Measurements from ENCODE around the gene MAPK1IP1L.

DNA sequence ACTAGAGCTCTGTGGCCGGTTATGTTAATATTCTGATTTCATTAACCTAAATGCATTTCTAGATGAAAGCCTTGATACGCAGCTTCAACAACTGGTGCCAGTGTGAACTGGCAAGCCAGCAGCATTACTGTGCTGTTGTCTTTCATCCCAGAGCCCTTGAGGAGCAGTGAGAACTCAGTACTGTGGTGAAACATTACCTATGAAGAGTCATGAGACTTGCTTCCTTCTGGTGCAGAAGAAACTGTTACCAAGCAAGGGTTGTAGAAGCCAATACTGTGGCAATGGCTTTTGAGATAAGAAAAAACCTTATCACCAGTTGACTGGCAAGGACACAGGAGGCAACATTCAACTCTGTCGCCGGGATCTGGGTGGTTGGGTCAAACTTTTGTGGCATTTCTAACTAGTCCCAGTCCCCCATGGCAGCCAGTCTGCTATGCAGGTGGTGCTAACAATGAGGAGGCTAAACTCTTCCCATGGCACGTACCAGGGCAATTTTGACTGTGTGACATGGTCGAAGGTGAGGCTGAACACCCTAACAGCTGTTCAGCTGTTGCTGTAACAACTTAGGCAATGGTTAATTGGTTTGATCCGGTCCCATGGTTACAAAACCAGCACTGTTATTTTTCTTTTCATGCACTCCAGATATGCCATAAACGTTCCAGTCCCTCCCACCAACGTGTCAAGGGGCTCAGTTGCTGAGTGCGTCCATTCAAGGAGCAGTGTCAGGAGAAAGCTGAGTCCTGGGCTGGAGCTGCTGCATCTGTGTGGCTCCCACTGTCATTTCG, 65.0 kb downstream of the MAPK1IP1L start:
- TF ChIP-seq EP300 (IDR thresholded peaks at IDR 0.05) (no peak), POLR2AphosphoS5 (IDR thresholded peaks at IDR 0.05) (no peak), POLR2A (IDR thresholded peaks at IDR 0.05) (no peak)
- TF ChIP-seq, protein P1, sequence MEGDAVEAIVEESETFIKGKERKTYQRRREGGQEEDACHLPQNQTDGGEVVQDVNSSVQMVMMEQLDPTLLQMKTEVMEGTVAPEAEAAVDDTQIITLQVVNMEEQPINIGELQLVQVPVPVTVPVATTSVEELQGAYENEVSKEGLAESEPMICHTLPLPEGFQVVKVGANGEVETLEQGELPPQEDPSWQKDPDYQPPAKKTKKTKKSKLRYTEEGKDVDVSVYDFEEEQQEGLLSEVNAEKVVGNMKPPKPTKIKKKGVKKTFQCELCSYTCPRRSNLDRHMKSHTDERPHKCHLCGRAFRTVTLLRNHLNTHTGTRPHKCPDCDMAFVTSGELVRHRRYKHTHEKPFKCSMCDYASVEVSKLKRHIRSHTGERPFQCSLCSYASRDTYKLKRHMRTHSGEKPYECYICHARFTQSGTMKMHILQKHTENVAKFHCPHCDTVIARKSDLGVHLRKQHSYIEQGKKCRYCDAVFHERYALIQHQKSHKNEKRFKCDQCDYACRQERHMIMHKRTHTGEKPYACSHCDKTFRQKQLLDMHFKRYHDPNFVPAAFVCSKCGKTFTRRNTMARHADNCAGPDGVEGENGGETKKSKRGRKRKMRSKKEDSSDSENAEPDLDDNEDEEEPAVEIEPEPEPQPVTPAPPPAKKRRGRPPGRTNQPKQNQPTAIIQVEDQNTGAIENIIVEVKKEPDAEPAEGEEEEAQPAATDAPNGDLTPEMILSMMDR (IDR thresholded peaks at IDR 0.05): no peak
